Dendritic cell treated with granulocyte-macrophage colony-stimulating factor and Interleukin-4, amounts not matched to agents 40 ng/mL and 50 ng/mL, for 4 days (primary cell): ENCODE results near the gene HYAL1.

Source experiments
- H3K27ac Mint-ChIP-seq: one replicate; pipeline ENCODE4 v1.8.0; 2022; ENCODE audit warnings: mild to moderate bottlenecking, mixed read lengths
- H3K27me3 Mint-ChIP-seq: one replicate; pipeline ENCODE4 v1.8.0; 2022; ENCODE audit warnings: mild to moderate bottlenecking, mixed read lengths
- H3K36me3 Mint-ChIP-seq: one replicate; pipeline ENCODE4 v1.8.0; 2022; ENCODE audit warnings: low read depth, mixed read lengths
- H3K4me1 Mint-ChIP-seq: one replicate; pipeline ENCODE4 v1.8.0; 2022; ENCODE audit warnings: low read depth, mixed read lengths
- H3K4me3 Mint-ChIP-seq: one replicate; pipeline ENCODE4 v1.8.0; 2022; ENCODE audit warnings: mild to moderate bottlenecking, moderate library complexity, mixed read lengths
- H3K9me3 Mint-ChIP-seq: one replicate; pipeline ENCODE4 v1.8.0; 2022; ENCODE audit warnings: mixed read lengths
- intact Hi-C: fragments of 100-400 bp; cut with micrococcal nuclease; formaldehyde crosslinking; loops from one replicate; pipeline ENCODE4 v1.15.0; 2022

HYAL1 gene

DNA sequence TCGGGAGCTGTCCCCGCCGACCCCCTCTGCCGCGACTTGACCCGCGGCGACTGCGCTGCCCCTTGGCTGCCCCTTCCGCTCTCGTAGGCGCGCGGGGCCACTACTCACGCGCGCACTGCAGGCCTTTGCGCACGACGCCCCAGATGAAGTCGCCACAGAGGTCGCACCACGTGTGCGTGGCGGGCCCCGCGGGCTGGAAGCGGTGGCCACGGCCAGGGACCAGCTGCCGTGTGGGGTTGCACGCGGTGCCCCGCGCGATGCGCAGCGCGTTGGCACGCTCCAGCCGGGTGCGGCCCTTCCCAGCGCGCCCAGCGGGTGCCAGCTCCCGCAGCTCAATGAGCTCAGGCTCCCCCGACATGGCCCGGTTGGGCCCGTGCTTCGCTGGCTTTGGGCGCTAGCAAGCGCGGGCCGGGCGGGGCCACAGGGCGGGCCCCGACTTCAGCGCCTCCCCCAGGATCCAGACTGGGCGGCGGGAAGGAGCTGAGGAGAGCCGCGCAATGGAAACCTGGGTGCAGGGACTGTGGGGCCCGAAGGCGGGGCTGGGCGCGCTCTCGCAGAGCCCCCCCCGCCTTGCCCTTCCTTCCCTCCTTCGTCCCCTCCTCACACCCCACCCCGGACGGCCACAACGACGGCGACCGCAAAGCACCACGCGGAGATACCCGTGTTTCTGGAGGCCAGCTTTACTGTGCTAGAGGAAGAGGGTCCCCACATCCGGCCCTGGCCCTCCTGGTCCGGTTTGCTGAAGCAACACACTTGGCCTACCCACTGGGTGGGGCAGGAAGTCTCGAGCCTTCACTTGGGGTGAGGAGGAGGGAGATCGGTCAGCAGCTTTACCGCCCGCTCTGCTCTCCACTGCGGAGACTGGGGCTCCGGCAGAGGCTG, 37.3 kb upstream of the HYAL1 start, which contains the start of gene RASSF1:
RASSF1 (minus strand) TSS at position 389 of the 882 bp plus-strand sequence; CDS start at position 358, 31 bp downstream.
- H3K9me3 Mint-ChIP-seq: no peaks in the 10 kb centered on the region

GRCh38 chr3:50340147-50340447, 36.7 kb upstream of the HYAL1 start:
- no peaks in the 10 kb centered on the region for H3K27me3 Mint-ChIP-seq
- peak overlapping the region; percentile 96 for H3K27ac Mint-ChIP-seq
- H3K9me3 Mint-ChIP-seq: no peaks in the 10 kb centered on the region
- peak overlapping the region; percentile 78 for H3K4me3 Mint-ChIP-seq
- peaks cover 55% of the 10 kb centered on the region for H3K36me3 Mint-ChIP-seq
- intact Hi-C loops: no loop called here
- H3K4me1 Mint-ChIP-seq: peaks cover 67% of the 10 kb centered on the region

More for the DNA sequence above, 37.3 kb upstream of the HYAL1 start, which contains the start of gene RASSF1:
- peaks cover 69% of the 10 kb centered on the region for H3K4me1 Mint-ChIP-seq
- no peaks in the 10 kb centered on the region for H3K27me3 Mint-ChIP-seq
- peak within 1 kb of the TSS; percentile 96 for H3K27ac Mint-ChIP-seq
- peak within 1 kb of the TSS; percentile 78 for H3K4me3 Mint-ChIP-seq
- H3K36me3 Mint-ChIP-seq: peaks cover 49% of the 10 kb centered on the region
- intact Hi-C loops: no loop called here

DNA sequence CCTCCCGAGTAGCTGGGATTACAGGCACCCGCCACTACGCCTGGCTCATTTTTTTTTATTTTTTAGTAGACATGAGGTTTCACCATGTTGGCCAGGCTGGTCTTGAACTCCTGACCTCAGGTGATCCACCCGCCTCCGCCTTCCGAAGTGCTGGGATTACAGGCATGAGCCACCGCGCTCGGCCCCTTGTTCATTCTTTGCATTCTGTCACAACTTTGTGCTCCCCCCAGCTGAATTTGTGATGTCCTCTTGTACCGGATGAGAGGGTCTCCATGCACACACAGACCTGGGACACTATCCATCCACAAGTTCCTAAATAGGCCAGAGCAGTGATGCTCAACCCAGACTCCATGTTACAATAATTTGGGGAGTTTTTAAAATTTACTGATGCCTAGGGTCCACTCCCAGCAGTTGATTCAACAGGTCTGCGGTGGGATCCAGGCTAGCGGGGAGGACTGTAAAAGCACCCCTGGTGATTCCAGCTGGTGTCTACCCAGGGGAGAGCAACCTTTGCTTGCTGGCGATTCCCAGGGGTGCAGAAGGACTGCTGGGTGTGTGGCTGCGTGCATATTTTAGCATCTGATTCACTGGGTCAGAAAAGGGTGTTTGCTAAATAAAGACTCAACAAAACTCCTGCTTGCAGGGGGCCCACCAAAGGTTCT, 36.2 kb upstream of the HYAL1 start:
- Mint-ChIP-seq H3K4me3 (peak overlapping the region; percentile 78), H3K36me3 (peaks cover 60% of the 10 kb centered on the region), H3K9me3 (no peaks in the 10 kb centered on the region), H3K4me1 (peaks cover 63% of the 10 kb centered on the region), H3K27ac (peak overlapping the region; percentile 96), H3K27me3 (no peaks in the 10 kb centered on the region)
- intact Hi-C loops: loop anchor here (5.0 kb wide), 1 partner anchor 102 kb away; the partner anchor contains the start of gene GNAI2

- peaks cover 63% of the 10 kb centered on the region for H3K4me1 Mint-ChIP-seq
- H3K36me3 Mint-ChIP-seq: peaks cover 66% of the 10 kb centered on the region
- peak overlapping the region; percentile 78 for H3K4me3 Mint-ChIP-seq
- no peaks in the 10 kb centered on the region for H3K9me3 Mint-ChIP-seq
- H3K27ac Mint-ChIP-seq: peak overlapping the region; percentile 96
- intact Hi-C loops: loop anchor here (5.0 kb wide), 1 partner anchor 102 kb away; the partner anchor contains the start of gene GNAI2
- H3K27me3 Mint-ChIP-seq: no peaks in the 10 kb centered on the region
These were observed 35.6 kb upstream of the HYAL1 start for GRCh38 chr3:50338965-50339364.

DNA sequence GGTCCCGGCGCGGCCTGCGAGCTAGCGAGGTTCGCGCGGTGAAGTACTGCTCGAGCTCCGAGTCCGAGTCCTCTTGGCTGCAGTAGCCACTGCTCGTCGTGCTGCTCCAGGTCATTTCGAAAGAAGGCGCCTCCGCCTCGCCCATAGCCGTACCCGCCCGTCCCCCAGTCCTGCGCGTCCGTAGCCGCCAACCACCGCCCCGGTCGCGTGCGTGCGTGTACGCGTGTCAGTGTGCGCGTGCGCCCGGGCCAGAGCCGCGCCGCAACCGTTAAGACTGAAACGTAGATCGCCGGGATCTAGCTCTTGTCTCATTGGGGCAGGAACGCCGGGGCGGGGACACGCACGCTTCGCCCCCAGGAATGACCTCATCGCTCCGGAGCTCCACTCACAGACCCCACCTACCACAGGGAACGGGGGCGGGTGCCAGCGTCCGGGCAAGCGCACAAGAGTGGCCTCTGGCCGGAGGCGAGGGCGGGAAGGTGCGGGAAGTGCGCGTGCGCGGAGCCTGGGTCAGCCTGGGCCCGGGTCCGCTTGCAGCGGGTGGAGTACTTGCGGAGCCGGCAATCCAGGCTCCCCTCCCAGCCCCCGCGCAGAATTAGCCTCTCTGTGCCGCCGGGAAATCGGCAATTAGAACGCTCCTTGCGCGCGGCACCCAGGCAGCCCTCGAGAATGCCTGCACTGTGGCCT, 33.9 kb upstream of the HYAL1 start:
- Mint-ChIP-seq H3K4me3 (peak overlapping the region; percentile 78), H3K27me3 (no peaks in the 10 kb centered on the region), H3K27ac (peak overlapping the region; percentile 96), H3K36me3 (peaks cover 83% of the 10 kb centered on the region), H3K9me3 (no peaks in the 10 kb centered on the region), H3K4me1 (peaks cover 54% of the 10 kb centered on the region)
- intact Hi-C loops: loop anchor here (1.0 to 5.0 kb wide), 3 partner anchors 9 to 100 kb away; partner anchors contain the start of genes GNAI2, IFRD2 and TUSC2

DNA sequence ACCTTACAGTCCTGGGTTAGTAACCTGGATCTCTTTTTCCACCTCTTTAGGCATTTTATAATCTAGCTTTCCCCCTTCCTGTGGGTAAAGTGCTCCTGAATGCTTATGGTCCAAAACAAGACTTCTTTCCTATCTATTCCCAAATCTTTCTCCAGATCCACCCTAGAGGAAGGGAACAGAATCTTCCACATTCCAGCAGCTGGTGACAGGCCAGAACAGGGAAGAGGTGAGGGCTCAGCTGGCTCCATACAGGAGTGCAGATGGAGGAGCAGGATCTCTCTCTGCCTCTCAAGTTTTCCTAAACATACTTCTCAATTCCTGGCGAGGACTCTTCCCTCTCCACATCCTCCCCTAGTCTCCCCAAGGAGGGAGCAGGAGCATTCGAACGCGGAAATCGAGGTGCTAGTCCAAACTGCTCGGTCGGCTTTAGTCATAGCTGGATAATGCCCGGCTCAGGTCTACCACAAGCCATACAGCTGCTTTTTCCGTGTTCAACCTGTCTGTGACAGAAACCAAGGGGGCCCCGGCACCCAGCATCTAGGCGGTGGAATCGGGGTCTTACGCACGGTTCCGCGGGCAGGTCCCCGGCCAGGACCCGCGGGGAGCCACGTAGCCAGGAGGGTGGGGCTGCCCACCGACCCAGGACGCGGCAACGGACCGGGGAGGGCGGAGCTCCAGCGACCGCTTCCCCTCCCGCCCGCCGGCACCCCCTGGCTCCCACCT, 33.2 kb upstream of the HYAL1 start:
- Mint-ChIP-seq H3K27me3 (no peaks in the 10 kb centered on the region), H3K4me3 (peak overlapping the region; percentile 78), H3K9me3 (no peaks in the 10 kb centered on the region), H3K36me3 (peaks cover 90% of the 10 kb centered on the region), H3K4me1 (peaks cover 51% of the 10 kb centered on the region), H3K27ac (peak overlapping the region; percentile 96)
- intact Hi-C loops: loop anchor here (1.0 to 5.0 kb wide), 3 partner anchors 8 to 99 kb away; partner anchors contain the start of genes GNAI2, IFRD2 and TUSC2

GRCh38 chr3:50334339-50335075, 31.1 kb upstream of the HYAL1 start:
- H3K4me3 Mint-ChIP-seq: no peak overlapping the region
- H3K9me3 Mint-ChIP-seq: no peaks in the 10 kb centered on the region
- peaks cover 99% of the 10 kb centered on the region for H3K36me3 Mint-ChIP-seq
- intact Hi-C loops: loop anchor here (5.0 kb wide), 1 partner anchor 97 kb away; the partner anchor contains the start of gene GNAI2
- peak overlapping the region; percentile 59 for H3K27ac Mint-ChIP-seq
- no peaks in the 10 kb centered on the region for H3K27me3 Mint-ChIP-seq
- H3K4me1 Mint-ChIP-seq: peaks cover 57% of the 10 kb centered on the region

GRCh38 chr3:50333744-50334328, 30.5 kb upstream of the HYAL1 start:
- Mint-ChIP-seq H3K36me3 (peaks cover 99% of the 10 kb centered on the region), H3K9me3 (no peaks in the 10 kb centered on the region), H3K4me3 (no peak overlapping the region), H3K4me1 (peaks cover 55% of the 10 kb centered on the region), H3K27me3 (no peaks in the 10 kb centered on the region), H3K27ac (peak overlapping the region; percentile 59)
- intact Hi-C loops: no loop called here

DNA sequence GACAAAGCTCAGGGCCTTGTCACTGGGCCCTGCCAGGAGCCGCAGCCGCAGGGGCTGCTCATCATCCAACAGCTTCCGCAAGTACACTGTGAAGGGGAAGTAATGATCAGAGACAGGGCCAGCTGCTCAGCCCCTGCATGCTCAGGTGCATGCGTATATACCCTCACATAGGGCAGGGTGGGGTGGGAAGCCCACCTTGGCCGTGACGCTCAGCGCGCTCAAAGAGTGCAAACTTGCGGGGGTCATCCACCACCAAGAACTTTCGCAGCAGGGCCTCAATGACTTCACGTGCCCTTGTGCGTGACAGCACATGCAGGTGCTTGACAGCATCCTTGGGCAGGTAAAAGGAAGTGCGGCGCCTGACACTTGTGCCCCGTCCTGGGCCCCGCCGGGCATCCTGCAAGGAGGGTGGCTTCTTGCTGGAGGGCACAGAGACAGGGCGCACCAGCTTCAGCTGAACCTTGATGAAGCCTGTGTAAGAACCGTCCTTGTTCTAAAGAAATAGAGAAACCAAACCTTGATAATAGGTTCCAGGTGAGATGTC, 28.1 kb upstream of the HYAL1 start:
- intact Hi-C loops: no loop called here
- Mint-ChIP-seq H3K9me3 (no peaks in the 10 kb centered on the region), H3K4me3 (no peak overlapping the region), H3K4me1 (peaks cover 55% of the 10 kb centered on the region), H3K27me3 (no peaks in the 10 kb centered on the region), H3K27ac (no peak overlapping the region), H3K36me3 (peaks cover 88% of the 10 kb centered on the region)

DNA sequence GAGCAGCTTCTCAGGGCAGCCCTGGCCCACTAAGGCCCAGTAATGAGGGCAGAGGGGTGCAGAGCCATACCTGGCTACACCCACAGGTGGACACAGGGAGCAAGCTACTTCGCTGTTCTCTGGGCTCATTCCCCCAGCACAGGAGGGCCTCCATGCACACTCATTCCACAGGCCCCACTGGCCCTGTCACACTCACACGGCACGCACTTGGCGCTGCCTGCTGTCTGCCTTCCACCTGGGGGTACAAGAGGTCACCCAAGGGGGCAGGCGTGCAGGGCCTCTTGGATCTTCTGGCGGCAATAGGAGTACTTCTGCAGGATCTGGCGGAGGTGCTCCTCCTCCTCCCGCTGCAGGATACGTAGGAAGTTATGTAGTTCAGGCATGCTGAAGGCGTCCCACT, 27.0 kb upstream of the HYAL1 start:
- no peak overlapping the region for H3K4me3 Mint-ChIP-seq
- H3K4me1 Mint-ChIP-seq: peaks cover 55% of the 10 kb centered on the region
- intact Hi-C loops: no loop called here
- no peaks in the 10 kb centered on the region for H3K27me3 Mint-ChIP-seq
- H3K36me3 Mint-ChIP-seq: peaks cover 88% of the 10 kb centered on the region
- H3K27ac Mint-ChIP-seq: no peak overlapping the region
- H3K9me3 Mint-ChIP-seq: no peaks in the 10 kb centered on the region

GRCh38 chr3:50327943-50328691, 24.7 kb upstream of the HYAL1 start, which contains the start of gene TUSC2:
TSS of gene TUSC2 (minus strand) at chr3:50328223. CDS start at chr3:50328099, 124 bp downstream.
- peak within 1 kb of the TSS; percentile 76 for H3K27ac Mint-ChIP-seq
- H3K4me1 Mint-ChIP-seq: peaks cover 64% of the 10 kb centered on the region
- intact Hi-C loops: loop anchor here (1.0 kb wide), 1 partner anchor 9 kb away; no protein-coding TSS in a partner anchor
- no peaks in the 10 kb centered on the region for H3K9me3 Mint-ChIP-seq
- no peaks in the 10 kb centered on the region for H3K27me3 Mint-ChIP-seq
- peak within 1 kb of the TSS; percentile 75 for H3K4me3 Mint-ChIP-seq
- peaks cover 71% of the 10 kb centered on the region for H3K36me3 Mint-ChIP-seq
